HG03066 (cell line): ENCODE data around the gene LRRC37A3.
"Not testable (repeated sequence)": the region's sequence is repeated elsewhere in the genome, so short reads cannot be mapped to it uniquely, and the experiment has no call there.

Experiments used
- ATAC-seq: cut with Tn5 transposase; IDR thresholded peaks from one replicate; pipeline ENCODE4 v1.9.1; 2021; ENCODE audit warnings: low read depth; ENCODE audit not compliant: unreplicated experiment

The LRRC37A3 gene

DNA sequence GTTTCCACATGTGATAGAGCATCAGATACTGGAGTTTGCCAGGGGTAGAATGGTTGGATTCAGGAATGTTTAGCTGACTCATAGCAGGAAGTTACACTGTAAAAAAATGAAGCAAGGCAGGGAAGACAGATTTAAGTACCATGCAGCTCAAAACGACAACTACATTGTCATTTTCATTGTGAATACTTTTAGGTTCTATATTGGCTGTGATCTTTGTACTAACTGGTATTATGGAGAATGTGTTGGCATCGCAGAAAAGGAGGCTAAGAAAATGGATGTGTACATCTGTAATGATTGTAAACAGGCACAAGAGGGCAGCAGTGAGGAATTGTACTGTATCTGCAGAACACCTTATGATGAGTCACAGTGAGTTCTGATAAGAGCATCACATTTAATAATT is 8.2 kb upstream of the LRRC37A3 start:
- ATAC-seq = not testable (repeated sequence)

DNA sequence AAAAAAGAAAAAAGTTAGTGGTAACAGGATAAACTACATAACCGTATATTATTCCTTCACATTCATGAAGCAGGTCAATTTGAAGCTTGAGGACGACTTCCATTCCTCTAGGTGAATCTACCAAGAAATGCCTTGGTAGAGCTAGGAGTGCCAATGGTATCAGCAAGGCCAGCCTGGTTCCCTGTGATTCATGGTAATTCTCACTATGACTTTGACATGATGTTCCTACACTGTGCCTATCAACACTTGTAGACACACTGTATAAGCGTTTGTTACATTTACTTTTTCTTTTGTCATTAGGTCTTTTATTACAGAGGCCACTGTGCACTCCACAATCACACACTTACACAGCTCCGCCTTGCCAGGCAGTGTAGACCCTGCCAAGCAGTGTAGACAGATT is 7.2 kb upstream of the LRRC37A3 start:
- not testable (repeated sequence) for ATAC-seq

DNA sequence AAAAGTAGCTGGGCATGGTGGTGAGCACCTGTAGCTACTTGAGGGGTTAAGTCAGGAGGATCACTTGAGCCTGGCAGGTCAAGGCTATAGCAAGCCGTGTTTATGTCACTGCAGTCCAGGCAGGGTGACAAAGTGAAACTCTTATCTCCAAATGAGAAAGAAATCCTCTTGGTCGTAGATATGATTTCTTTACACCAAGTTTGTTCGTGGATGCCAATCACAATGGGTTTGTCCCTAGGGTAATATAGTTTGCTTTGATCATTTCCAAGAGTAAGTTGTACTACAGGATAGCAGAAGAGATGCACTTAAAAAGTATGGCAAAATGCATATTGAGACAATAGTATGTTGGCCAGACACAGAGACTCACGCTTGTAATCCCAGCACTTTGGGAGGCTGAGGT is 6.0 kb upstream of the LRRC37A3 start:
- not testable (repeated sequence) for ATAC-seq

DNA sequence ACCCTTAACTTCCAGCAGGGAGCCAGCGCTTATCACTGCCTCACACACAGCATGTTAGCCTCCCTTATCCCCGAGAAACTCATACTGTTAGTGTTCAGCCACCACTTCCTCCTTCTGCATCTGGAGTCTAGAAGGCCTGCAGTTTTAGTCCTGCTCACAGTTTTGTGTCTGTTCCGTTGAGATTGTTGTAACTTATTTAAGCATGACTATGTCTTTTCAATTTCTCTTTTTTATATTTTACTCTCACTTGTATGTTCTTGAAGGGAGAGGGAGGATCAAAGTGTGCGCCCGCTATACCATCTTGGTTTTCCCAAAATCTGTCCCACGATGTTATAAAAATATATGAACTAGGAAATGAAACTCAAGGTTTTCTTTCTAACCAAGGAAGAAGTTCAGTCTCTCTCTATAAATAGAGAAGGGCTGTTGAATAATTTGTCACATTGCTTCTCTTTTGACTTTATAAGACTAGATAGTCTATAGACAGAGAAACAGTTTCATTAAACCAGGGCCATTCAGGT is 3.8 kb upstream of the LRRC37A3 start:
- ATAC-seq = not testable (repeated sequence)

- ATAC-seq = no peak
Observed at GRCh38 chr17:64920419-64921172, 1.3 kb upstream of the LRRC37A3 start.

- no peak for ATAC-seq
Observed at GRCh38 chr17:64920026-64920418, 744 bp upstream of the LRRC37A3 start.

DNA sequence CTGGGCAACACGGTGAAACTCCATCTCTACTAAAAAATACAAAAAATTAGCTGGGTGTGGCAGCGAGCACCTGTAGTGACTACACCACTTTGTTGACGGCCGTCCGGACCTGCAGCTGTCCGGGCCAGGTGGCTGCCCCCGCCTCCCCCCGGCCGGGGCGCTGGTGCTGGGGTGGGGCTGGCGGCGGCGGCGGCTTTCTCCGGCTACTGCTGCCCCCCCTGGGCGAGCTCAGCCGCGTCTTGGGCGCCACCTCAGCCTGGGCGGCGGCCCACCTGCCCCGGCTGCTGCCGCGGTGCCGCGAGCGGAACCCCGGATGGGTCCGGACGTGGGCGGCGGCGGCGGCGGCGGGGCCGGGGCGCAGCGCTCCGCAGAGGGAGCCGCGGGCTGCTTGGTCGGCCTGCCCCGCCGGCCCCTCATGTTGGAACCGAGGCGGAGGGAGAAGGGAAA is 413 bp downstream of the LRRC37A3 start:
- peak; percentile 41 for ATAC-seq

GRCh38 chr17:64917540-64917939 is 1.7 kb downstream of the LRRC37A3 start:
- not testable (repeated sequence) for ATAC-seq

- not testable (repeated sequence) for ATAC-seq
Observed at GRCh38 chr17:64915244-64915643, 4.0 kb downstream of the LRRC37A3 start.

DNA sequence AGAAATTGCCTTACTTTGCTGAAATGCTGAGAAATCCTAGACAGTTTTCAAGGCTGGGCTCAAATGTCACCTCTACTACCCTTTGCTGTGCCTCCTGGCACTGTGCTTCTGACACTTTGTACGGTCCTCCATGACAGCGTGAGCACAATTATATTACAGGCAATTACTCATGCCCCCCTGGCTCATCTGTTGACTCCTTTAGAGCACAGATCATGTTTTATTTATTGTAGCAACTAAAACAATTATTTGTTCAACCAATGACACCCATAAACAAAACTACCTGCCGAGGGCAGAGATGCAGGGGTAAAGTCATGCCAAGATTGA is 9.1 kb downstream of the LRRC37A3 start:
- ATAC-seq = not testable (repeated sequence)

GRCh38 chr17:64909511-64910190 is 9.6 kb downstream of the LRRC37A3 start:
- ATAC-seq = not testable (repeated sequence)

DNA sequence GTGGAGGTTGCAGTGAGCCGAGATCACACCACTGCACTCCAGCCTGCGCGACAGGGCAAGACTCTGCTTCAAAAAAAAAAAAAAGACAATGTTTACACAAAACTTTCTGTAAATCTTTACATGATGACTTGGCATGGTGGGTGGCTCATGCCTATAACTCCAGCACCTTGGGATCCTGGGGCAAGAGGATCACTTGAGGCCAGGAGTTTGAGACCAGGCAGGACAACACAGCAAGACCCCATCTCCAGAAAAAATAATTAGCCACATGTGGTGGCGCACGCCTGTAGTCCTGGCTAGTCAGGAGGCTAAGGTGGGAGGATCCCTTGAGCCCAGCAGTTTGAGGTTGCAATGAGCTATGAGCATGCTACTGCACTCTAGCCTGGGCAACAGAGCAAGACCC is 15.2 kb downstream of the LRRC37A3 start:
- not testable (repeated sequence) for ATAC-seq

DNA sequence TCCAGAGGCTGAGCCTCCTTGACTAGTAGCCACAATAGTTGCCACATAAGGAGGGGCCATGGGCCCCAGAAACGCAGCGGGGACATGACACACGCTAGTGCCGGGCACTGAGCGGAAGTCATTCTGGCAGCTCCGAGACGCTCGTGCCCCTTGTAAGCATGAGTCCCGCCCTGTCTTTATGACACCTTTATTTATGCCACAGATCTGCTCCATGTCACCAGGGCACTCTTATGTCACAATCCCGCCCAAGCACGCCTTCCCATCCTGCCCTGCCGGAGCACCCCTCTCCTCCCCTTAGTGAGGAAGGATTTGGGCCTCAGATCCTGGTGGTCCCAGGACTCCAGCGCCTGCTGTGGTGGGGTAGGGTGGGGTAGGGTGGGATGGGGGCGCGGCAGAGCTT is 22.1 kb downstream of the LRRC37A3 start:
- ATAC-seq = not testable (repeated sequence)

GRCh38 chr17:64874210-64874609 is 45.1 kb downstream of the LRRC37A3 start:
- not testable (repeated sequence) for ATAC-seq

GRCh38 chr17:64847504-64848466 is 71.5 kb downstream of the LRRC37A3 start:
- ATAC-seq = not testable (repeated sequence)

DNA sequence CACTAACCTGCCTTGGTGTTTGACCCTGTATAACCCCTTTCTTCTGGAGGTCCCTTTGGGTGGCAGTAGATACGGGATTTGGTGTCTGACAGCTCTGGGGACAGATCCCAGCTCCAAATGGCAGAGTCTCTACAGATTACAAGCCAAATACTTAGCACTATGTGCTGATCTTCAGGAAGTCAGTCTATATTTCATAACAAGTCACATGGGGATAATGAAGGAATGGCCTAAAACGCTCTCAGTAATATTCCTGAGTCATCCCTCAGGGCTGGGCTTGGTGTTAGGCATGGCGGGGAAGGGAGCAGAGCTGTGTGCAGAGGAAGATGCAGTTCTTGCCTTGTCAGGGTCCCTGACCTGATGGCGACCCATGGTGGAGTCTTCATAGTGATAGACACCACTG is 72.4 kb downstream of the LRRC37A3 start:
- not testable (repeated sequence) for ATAC-seq

GRCh38 chr17:64843918-64844317 is 75.4 kb downstream of the LRRC37A3 start:
- ATAC-seq = not testable (repeated sequence)

DNA sequence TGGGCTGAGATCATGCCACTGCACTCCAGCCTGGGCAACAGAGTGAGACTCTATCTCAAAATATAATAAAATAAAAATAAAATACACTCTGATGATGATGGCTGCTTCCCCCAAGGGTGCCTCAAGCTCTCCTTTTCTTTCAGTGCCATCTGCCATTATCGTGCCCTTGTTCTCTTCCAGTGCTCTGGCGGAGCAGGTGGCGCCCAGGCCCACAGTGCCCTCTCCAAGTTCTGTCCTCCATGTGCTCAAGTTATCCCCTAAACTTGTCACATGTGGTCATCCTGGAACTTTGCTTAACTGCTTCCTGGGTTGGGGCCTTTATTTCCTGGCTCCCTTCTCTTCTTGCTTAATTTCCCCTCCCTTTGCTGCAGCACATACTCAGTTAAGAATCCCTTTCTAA is 76.4 kb downstream of the LRRC37A3 start:
- ATAC-seq = not testable (repeated sequence)

DNA sequence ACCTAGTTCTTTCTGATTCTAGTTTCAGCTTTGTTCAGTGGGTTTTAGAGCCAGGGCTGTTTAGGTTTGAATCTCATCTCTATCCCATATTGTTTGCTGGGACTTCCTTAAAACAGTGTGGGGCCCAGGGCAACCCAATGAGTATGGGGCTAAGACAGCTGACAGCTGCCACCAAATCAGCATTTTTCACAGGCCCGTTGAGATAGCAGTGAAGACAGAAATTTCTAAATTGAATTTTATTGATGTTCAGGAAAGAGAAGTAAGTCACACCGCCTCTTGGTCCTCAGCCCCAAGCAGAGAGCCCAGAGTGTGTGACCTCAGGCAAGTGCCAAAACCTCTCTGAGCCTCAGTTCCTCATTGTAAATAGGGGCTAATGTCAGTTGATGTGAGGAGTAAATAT is 78.3 kb downstream of the LRRC37A3 start:
- ATAC-seq = not testable (repeated sequence)

DNA sequence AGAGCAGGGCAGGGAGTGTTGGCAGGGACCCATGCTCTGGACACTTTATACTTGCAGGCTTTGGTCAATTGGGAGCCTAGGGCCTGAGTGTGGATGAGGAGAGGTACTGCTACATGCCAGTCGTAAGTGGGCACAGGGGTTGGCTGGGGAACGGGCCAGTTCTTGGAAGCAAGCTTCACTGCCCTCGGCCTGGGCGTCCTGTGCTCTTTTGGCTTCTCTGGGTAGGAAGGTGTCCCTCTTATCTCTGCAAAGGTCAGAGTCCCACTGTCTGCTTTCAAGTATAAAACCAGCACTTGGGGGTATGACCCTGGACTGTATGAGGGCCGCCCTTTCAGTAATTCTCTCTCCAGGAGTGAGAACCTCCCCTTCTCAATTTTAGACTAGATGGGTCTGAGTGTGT is 80.8 kb downstream of the LRRC37A3 start:
- ATAC-seq = not testable (repeated sequence)
